Measurements from ENCODE around the gene TMEM38B.

Gene TMEM38B

GRCh38 chr9:105694190-105694847 is at the start of gene TMEM38B:
TSS of gene TMEM38B (plus strand) at chr9:105694541. CDS start at chr9:105694661, 120 bp downstream.
- peak; percentile 84 for DNase-seq (ENCODE audit: low read depth)
- H3K4me3 ChIP-seq (ENCODE audit: low read depth, low read length) = peak within 1 kb of the TSS; percentile 70

GRCh38 chr9:105646879-105647594 is 47.3 kb upstream of the TMEM38B start:
- TF ChIP-seq CTCF (IDR thresholded peaks at IDR 0.05; ENCODE audit: insufficient read depth, low read depth, low read length, missing control alignments) = no peak
- H3K4me3 ChIP-seq (ENCODE audit: low read depth, low read length) = no peak overlapping the region
- no peak for DNase-seq (ENCODE audit: low read depth)

More at GRCh38 chr9:105694190-105694847, at the start of gene TMEM38B:
- no peak for TF ChIP-seq CTCF (IDR thresholded peaks at IDR 0.05; ENCODE audit: insufficient read depth, low read depth, low read length, missing control alignments)

- DNase-seq (ENCODE audit: low read depth) = no peak
- H3K4me3 ChIP-seq (ENCODE audit: low read depth, low read length) = no peak overlapping the region
- no peak for TF ChIP-seq CTCF (IDR thresholded peaks at IDR 0.05; ENCODE audit: insufficient read depth, low read depth, low read length, missing control alignments)
Observed at GRCh38 chr9:105647595-105648349, 46.6 kb upstream of the TMEM38B start.

- no peak overlapping the region for H3K4me3 ChIP-seq (ENCODE audit: low read depth, low read length)
- no peak for DNase-seq (ENCODE audit: low read depth)
- no peak for TF ChIP-seq CTCF (IDR thresholded peaks at IDR 0.05; ENCODE audit: insufficient read depth, low read depth, low read length, missing control alignments)
Observed at GRCh38 chr9:105651806-105652205, 42.5 kb upstream of the TMEM38B start.

- peak overlapping the region; percentile 64 for H3K4me3 ChIP-seq (ENCODE audit: low read depth, low read length)
- peak; percentile 33 for DNase-seq (ENCODE audit: low read depth)
- TF ChIP-seq CTCF (IDR thresholded peaks at IDR 0.05; ENCODE audit: insufficient read depth, low read depth, low read length, missing control alignments) = peak; percentile 6
Observed at GRCh38 chr9:105656131-105656921, 38.0 kb upstream of the TMEM38B start.

- H3K4me3 ChIP-seq (ENCODE audit: low read depth, low read length) = no peak overlapping the region
- DNase-seq (ENCODE audit: low read depth) = no peak
- TF ChIP-seq CTCF (IDR thresholded peaks at IDR 0.05; ENCODE audit: insufficient read depth, low read depth, low read length, missing control alignments) = no peak
Observed at GRCh38 chr9:105658351-105658750, 36.0 kb upstream of the TMEM38B start.

All from GM12865 (cell line).